Effector memory CD8-positive, alpha-beta T cell (primary cell): ENCODE data around the gene SH2D4B.

ENCODE experiments used
- ATAC-seq: fragments of 150-1000 bp; cut with Tn5 transposase; replicated peaks from 2 replicates; pipeline ENCODE4 v1.10.0; 2021; ENCODE audit warnings: mild to moderate bottlenecking, moderate library complexity
- DNase-seq, 3 experiments: peaks; one replicate each; pipeline ENCODE4 v3.0.0; 2021
- H3K27ac Mint-ChIP-seq, 2 donors: one replicate each; pipeline ENCODE4 v1.8.0; 2022; ENCODE audit warnings: mild to moderate bottlenecking in 2 of 2, mixed read lengths in 2 of 2, moderate library complexity in 2 of 2
- H3K27me3 Mint-ChIP-seq, 2 donors: one replicate each; pipeline ENCODE4 v1.8.0; 2022; ENCODE audit warnings: mixed read lengths in 2 of 2
- H3K36me3 Mint-ChIP-seq: one replicate; pipeline ENCODE4 v1.8.0; 2022; ENCODE audit warnings: mild to moderate bottlenecking, moderate library complexity, mixed read lengths; ENCODE audit not compliant: insufficient read depth
- H3K4me1 Mint-ChIP-seq, 2 donors: one replicate each; pipeline ENCODE4 v1.8.0; 2022; ENCODE audit warnings: low read depth in 2 of 2, mixed read lengths in 2 of 2
- H3K4me3 Mint-ChIP-seq, 2 donors: one replicate each; pipeline ENCODE4 v1.8.0; 2022; ENCODE audit warnings: mild to moderate bottlenecking in 2 of 2, mixed read lengths in 2 of 2, moderate library complexity in 2 of 2
- H3K9me3 Mint-ChIP-seq, 2 donors: one replicate each; pipeline ENCODE4 v1.8.0; 2022; ENCODE audit warnings: mixed read lengths in 2 of 2

SH2D4B gene

DNA sequence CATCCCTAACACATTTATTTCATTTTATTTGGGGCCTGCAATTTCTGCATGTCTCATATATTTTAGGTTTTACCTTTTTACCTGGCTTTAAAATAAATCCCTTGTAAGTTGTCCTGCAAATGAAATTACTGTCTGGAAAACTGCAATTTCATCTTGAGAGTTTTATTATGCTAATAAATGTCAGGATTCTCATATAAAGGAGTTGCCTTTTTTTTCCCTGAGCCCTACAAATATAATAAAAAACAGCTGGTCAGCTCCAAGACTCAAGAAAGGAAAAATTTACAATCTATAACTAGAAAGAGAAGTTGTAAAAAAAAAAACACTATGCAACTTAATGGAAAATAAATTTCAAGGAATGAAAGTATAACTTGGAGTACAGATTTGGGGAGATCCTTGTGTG lies 108.7 kb downstream of the SH2D4B start:
- Mint-ChIP-seq H3K9me3 (no peaks in the 10 kb centered on the region), H3K27ac (no peak overlapping the region), H3K36me3 (no peaks in the 10 kb centered on the region), H3K4me3 (no peak overlapping the region), H3K4me1 (no peaks in the 10 kb centered on the region), H3K27me3 (peaks cover 47 to 51% of the 10 kb centered on the region in 2 donors)
- DNase-seq, result no peak
- ATAC-seq, result no peak

DNA sequence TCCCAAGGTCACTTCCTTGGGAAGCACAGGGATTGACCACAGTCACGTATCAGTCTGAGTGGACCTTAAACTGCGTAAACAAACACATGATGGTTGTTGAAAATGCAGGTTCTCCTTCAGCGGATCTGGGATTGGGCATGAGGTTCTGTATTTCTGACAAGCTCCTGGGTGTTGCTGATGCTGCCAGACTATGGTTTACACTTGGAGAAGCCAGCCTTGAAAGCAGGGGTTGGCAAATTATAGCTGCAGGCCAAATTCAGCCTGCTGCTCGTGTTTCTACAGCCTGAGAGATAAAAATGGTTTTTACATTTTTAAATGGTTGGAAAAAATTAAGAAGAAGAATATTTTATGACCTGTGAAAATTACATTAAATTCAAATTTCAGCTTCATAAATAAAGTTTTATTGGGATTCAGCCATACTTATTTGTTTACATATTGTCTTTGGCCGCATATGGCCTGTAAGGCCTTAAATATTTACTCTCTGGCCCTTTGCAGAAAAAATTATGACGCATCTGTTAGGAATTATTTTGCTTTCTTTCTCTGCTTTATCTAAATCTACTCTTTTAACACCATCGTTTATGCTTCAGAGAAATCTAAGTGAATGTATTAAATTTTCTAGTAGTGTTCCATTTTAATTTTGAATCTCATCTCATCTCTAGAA lies 109.6 kb downstream of the SH2D4B start:
- Mint-ChIP-seq H3K36me3 (no peaks in the 10 kb centered on the region), H3K27ac (no peak overlapping the region), H3K4me1 (no peaks in the 10 kb centered on the region), H3K27me3 (peaks cover 45 to 50% of the 10 kb centered on the region in 2 donors), H3K9me3 (no peaks in the 10 kb centered on the region), H3K4me3 (no peak overlapping the region)
- no peak for DNase-seq
- no peak for ATAC-seq

DNA sequence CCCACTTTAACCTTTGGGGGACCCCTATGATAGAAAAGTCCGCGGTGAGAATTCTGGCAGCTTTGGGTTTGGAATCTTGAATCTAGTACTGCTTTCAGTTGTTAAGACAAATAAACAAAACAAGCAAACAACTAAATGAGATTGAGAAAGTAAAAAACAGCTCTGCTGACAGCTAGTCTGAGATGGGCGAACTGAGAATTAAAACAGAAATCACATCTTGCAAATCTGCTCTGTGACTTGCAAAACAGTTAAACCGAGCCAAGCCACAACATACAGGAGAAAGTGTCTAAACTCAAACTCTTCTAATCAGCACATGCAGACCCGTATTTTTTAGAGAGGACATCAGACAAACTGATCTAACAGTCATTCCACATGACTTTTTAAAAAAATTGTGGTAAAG lies 110.4 kb downstream of the SH2D4B start:
- Mint-ChIP-seq H3K27ac (no peak overlapping the region), H3K9me3 (no peaks in the 10 kb centered on the region), H3K4me1 (no peaks in the 10 kb centered on the region), H3K4me3 (no peak overlapping the region), H3K36me3 (no peaks in the 10 kb centered on the region), H3K27me3 (peaks cover 43 to 45% of the 10 kb centered on the region in 2 donors)
- ATAC-seq, result no peak
- no peak for DNase-seq

DNA sequence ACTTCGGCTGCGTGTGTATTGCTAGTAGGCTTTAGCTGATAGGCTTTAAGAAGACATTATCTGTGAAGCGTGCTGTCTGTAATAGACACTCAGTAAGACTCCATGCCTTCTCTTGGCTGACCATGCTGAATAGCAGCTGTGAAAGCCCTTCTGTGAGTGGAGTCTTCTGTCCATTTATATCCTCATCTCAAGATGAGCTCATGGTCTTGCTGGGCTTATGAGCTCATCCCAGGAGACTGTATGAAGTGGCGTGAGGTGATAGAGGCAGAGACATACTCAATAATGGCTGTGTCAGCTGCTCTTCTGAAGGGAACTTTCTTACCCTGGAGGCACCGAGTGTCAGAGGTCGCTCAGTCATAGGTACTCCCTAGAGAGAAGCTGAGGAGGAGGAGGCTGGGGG lies 111.5 kb downstream of the SH2D4B start:
- ATAC-seq, result no peak
- H3K9me3 Mint-ChIP-seq, result peaks cover 0 to 2% of the 10 kb centered on the region in 2 donors
- H3K4me3 Mint-ChIP-seq, result no peak overlapping the region
- H3K27me3 Mint-ChIP-seq, result peaks cover 34 to 44% of the 10 kb centered on the region in 2 donors
- DNase-seq, result no peak
- no peaks in the 10 kb centered on the region for H3K36me3 Mint-ChIP-seq
- H3K27ac Mint-ChIP-seq, result no peak overlapping the region
- no peaks in the 10 kb centered on the region for H3K4me1 Mint-ChIP-seq

DNA sequence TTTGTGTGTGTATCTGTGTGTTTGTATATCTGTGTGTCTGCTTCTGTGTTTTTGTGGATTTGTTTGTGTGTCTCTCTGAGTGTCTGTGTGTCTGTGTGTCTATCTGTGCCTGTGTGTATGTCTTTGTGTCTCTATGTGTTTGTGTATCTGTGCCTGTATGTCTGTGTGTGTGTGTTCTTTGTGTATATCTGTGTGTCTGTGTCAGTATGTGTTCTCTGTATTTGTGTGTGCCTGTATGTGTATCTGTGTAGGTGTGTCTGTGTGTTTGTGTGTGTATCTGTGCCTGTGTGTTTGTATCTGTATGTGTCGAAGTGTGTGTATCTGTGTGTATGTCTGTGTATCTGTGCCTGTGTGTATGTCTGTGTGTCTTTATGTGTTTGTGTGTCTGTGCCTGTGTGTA lies 118.2 kb downstream of the SH2D4B start:
- no peak overlapping the region for H3K27ac Mint-ChIP-seq
- ATAC-seq, result no peak
- H3K27me3 Mint-ChIP-seq, result peaks cover 0 to 14% of the 10 kb centered on the region in 2 donors
- H3K4me1 Mint-ChIP-seq, result no peaks in the 10 kb centered on the region
- H3K4me3 Mint-ChIP-seq, result no peak overlapping the region
- H3K36me3 Mint-ChIP-seq, result no peaks in the 10 kb centered on the region
- peaks cover 0 to 2% of the 10 kb centered on the region in 2 donors for H3K9me3 Mint-ChIP-seq
- DNase-seq, result no peak

DNA sequence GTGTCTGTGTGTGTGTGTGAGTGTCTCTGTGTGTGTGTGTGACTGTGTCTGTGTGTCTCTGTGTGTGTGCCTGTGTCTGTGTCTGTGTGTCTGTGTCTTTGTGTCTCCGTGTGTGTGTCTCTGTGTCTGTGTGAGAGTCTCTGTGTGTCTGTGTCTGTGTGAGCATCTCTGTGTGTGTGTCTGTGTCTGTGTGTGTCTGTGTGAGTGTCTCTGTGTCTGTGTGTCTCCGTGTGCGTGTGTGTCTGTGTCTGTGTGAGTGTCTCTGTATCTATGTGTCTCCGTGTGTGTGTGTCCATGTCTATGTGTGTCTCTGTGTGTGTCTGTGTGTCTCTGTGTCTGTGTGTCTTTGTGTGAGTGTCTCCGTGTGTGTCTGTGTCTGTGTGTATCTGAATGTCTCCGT lies 120.4 kb downstream of the SH2D4B start:
- Mint-ChIP-seq H3K4me3 (no peak overlapping the region), H3K27ac (no peak overlapping the region), H3K27me3 (peaks cover 5 to 29% of the 10 kb centered on the region in 2 donors), H3K4me1 (peaks cover 3% of the 10 kb centered on the region in 2 donors), H3K36me3 (no peaks in the 10 kb centered on the region), H3K9me3 (peaks cover 0 to 2% of the 10 kb centered on the region in 2 donors)
- no peak for ATAC-seq
- DNase-seq, result no peak

DNA sequence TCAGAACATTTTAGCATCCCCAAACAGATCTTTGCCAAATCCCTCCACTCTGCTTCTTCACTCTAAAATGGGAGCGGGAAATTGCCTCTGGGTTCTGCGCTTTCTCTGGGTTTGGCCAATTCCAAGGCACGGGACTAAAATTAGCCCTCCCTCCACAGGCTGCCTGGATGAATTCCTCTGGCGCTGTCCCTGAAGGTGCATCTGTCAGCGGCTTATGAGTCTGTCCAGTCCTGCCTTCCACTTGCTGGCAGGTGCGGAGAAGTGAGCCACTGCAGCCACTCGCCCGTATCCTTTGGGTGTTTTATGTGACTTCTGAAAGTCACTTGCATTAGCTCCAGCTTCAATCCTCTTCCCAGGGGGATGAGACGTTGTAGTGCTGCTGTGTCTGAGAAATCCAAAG lies 121.6 kb downstream of the SH2D4B start:
- ATAC-seq (no peak), DNase-seq (no peak)
- Mint-ChIP-seq H3K27ac (no peak overlapping the region), H3K4me1 (peaks cover 3% of the 10 kb centered on the region in 2 donors), H3K27me3 (peaks cover 13 to 26% of the 10 kb centered on the region in 2 donors), H3K9me3 (no peaks in the 10 kb centered on the region), H3K36me3 (no peaks in the 10 kb centered on the region), H3K4me3 (no peak overlapping the region)

DNA sequence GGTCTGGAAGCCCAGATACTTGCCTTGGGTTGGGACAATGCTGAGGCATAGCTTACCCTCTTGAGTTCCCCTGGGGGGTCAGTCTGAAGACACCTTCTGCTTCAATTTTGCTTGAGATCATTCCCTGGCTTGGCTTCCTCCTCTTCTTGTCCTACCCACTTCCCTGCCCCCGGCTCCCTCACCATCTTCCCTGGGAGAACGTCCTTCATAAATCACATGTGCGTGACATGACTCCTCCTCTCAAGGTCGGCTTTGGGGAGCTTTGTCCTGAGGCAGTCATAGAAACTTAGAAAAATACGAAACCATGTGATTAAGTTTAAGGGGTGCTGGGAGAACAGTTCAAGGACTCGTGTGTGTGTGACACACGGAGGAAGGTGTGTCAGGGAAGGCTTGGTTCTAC lies 122.6 kb downstream of the SH2D4B start:
- Mint-ChIP-seq H3K4me1 (peaks cover 3% of the 10 kb centered on the region in 2 donors), H3K27ac (no peak overlapping the region), H3K36me3 (no peaks in the 10 kb centered on the region), H3K9me3 (no peaks in the 10 kb centered on the region), H3K27me3 (peaks cover 17 to 31% of the 10 kb centered on the region in 2 donors), H3K4me3 (no peak overlapping the region)
- DNase-seq (no peak), ATAC-seq (no peak)

DNA sequence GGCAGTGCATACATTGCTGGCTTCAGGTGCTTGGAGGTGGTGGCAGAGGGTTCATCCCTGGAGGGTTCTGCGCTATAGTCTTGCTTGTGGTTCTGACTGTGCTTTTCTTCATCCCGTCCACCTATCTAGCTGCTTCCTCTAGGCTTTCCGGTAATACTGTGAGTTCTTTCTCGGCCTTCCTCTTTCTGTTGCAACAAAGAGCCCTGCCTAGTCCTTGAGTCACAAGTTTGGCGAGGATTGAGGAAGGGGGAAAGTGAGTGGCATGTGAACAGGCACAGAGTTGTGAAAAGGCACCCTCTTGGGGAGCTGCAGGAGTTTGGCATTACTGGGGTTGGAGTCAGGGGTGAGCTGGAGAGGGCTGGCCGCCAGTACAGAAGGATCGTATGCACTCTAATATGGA lies 123.0 kb downstream of the SH2D4B start:
- Mint-ChIP-seq H3K4me3 (no peak overlapping the region), H3K27ac (no peak overlapping the region), H3K27me3 (peaks cover 22 to 36% of the 10 kb centered on the region in 2 donors), H3K4me1 (peaks cover 3% of the 10 kb centered on the region in 2 donors), H3K9me3 (no peaks in the 10 kb centered on the region), H3K36me3 (no peaks in the 10 kb centered on the region)
- DNase-seq, result no peak
- no peak for ATAC-seq

DNA sequence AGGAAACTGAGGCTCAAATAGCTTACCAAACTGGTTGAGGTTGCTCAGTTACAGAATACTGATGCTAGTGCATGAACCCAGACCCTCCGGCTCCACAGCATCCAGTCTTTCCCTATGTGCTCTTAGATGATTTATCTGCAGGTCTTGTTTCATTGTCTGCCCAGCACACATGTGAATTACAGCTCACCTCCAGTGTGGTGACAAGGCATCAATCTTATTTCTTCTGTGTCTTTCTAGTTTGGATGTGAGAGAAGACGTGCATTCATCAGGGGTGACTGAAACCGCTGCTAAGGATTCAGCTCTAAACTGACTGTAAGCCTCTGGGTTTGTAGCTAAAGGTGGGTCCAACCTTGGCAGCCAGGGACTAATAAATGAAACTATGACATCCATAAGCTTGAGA lies 123.8 kb downstream of the SH2D4B start:
- no peak for DNase-seq
- H3K36me3 Mint-ChIP-seq, result no peaks in the 10 kb centered on the region
- H3K27me3 Mint-ChIP-seq, result peaks cover 30 to 41% of the 10 kb centered on the region in 2 donors
- no peak overlapping the region for H3K4me3 Mint-ChIP-seq
- H3K9me3 Mint-ChIP-seq, result no peaks in the 10 kb centered on the region
- ATAC-seq, result no peak
- H3K4me1 Mint-ChIP-seq, result peaks cover 3% of the 10 kb centered on the region in 2 donors
- H3K27ac Mint-ChIP-seq, result no peak overlapping the region

DNA sequence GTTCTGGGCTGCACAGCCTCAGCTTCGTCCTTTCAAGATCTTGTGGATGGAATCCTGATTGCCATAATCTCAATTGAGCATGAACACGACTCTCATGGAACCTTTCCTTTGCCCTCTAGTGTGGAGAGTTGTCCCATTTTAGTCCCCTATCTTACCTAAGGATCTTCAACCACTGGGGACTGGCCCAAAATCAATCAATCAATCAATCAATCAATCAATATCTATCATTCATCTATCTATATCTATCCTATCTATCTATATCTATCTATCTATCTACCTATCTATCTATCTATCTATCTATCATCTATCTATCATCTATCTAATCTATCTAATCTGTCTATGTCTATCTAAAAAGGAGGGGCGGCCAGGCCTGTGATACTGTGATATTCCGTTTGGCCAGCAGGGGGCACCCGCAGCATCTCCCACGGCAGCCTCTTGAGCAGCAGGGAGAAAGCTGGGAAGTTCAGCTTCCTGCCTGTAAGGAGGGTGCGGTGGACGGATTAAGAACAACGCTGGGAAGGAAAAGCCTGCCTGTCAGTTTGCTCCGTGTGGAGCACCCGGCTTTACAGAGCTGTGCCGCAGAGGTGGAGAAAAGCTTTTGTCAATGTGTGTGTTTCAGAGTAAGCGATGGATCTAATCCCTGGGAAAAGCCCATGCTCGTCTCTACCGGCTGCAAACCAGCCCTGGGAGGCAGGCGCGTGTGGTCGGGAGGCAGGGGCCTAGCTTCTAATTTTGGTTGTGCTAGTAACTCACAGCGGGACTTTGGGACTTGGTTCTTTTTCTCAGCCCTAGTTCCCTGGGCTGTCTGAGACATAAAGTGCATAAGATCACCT lies 124.9 kb downstream of the SH2D4B start:
- peak; percentile 61 for ATAC-seq
- Mint-ChIP-seq H3K27me3 (peaks cover 36 to 41% of the 10 kb centered on the region in 2 donors), H3K27ac (no peak overlapping the region), H3K36me3 (no peaks in the 10 kb centered on the region), H3K4me1 (peaks cover 3% of the 10 kb centered on the region in 2 donors), H3K9me3 (no peaks in the 10 kb centered on the region), H3K4me3 (peak overlapping the region in 1 of 2 donors; percentile 24)
- DNase-seq, result peak; percentile 55 to 68 (median 56)

DNA sequence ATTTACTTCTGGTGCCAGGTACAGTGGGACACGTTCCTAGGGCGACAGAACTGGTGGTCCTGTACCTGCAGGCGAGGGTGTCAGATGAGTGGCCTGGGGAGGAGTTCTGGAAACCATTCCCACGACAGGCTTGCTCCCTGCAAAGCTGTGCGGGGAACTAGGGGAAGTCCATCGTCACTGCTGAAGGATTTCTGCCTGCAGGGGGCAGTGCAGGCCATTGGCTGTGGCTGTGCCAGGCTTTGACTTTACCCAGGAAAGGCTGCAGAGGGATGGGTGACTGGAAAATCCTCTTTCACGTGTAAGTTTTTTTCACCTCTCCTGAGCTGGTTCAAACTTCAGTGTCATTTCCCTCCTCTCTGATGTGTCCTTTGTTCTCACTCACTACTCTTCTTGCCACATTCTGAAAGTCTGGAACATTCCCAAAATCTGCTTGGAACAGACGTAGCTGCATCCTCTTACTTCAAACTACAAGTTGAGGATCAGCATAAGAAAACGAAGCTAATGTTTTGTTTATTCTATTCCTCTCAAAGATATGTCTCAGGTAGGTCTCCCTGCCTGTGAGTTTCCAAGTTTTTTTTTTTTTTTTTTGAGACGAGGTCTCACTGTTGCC lies 126.5 kb downstream of the SH2D4B start:
- Mint-ChIP-seq H3K4me1 (peaks cover 3% of the 10 kb centered on the region in 2 donors), H3K27ac (no peak overlapping the region), H3K27me3 (peaks cover 36 to 41% of the 10 kb centered on the region in 2 donors), H3K9me3 (no peaks in the 10 kb centered on the region), H3K4me3 (no peak overlapping the region), H3K36me3 (no peaks in the 10 kb centered on the region)
- peak; percentile 39 for ATAC-seq
- peak; percentile 12 to 24 (median 17) for DNase-seq

DNA sequence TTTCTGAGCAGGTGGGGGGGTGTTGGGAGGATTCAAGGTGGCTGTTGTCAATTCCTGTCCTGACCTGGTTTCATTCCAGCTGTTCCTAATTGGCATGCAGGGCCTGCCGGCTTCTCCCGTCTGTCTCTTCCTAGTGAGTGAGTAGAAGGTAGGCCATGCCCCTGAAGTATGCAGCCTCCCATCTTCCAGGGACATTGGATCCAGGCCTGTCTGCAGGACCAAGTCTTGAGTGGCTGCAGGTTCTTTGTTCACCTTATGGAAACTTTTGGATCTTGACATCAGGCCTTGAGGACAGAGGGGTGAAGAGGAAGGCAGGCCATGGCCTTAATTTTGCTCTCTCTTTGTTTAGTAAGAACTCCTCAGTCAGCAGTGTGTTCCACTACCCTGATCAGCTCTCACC lies 131.8 kb downstream of the SH2D4B start:
- ATAC-seq, result no peak

More for the DNA sequence above, 131.8 kb downstream of the SH2D4B start:
- no peak overlapping the region for H3K27ac Mint-ChIP-seq
- peaks cover 13 to 42% of the 10 kb centered on the region in 2 donors for H3K27me3 Mint-ChIP-seq
- H3K4me3 Mint-ChIP-seq, result no peak overlapping the region
- no peak for DNase-seq
- no peaks in the 10 kb centered on the region for H3K36me3 Mint-ChIP-seq
- H3K4me1 Mint-ChIP-seq, result no peaks in the 10 kb centered on the region
- H3K9me3 Mint-ChIP-seq, result no peaks in the 10 kb centered on the region
